HepG2 (cell line): Measurements from ENCODE around the gene ANKRD44. TPM values are rescaled to one million over a fixed set of nuclear protein-coding genes. Genes with fewer than 3 reads are reported as not detected.

Source experiments
- DMAP1 ChIP-seq: IDR thresholded peaks from 2 replicates; pipeline ENCODE4 v1.6.1; 2016
- ETV5 ChIP-seq: IDR thresholded peaks from 2 replicates; pipeline ENCODE4 v1.6.1; 2018; ENCODE audit warnings: missing biosample characterization, missing genetic modification reagents, inconsistent platforms, borderline replicate concordance
- KIAA2018 ChIP-seq: sonication (generic); formaldehyde crosslinking; IDR thresholded peaks from 2 replicates; pipeline ENCODE4 v1.5.0; 2020; ENCODE audit warnings: mild to moderate bottlenecking, missing genetic modification reagents, borderline replicate concordance
- MBNL3 ChIP-seq: fragments of 250-450 bp; sonication (Bioruptor Pico); conservative IDR thresholded peaks from 2 replicates; pipeline ENCODE4 v1.8.0; 2022; ENCODE audit warnings: mild to moderate bottlenecking, inconsistent platforms
- SIX1 ChIP-seq: sonication (generic); formaldehyde crosslinking; IDR thresholded peaks from 2 replicates; pipeline ENCODE4 v1.4.0; 2020; ENCODE audit warnings: missing genetic modification reagents, borderline replicate concordance
- TAF1 ChIP-seq: sonication (generic); formaldehyde crosslinking; IDR thresholded peaks from 2 replicates; pipeline ENCODE4 v1.4.0; 2020; ENCODE audit warnings: missing genetic modification reagents
- TARDBP ChIP-seq: sonication (generic); formaldehyde crosslinking; IDR thresholded peaks from 2 replicates; pipeline ENCODE4 v1.8.0; 2022; ENCODE audit warnings: mild to moderate bottlenecking, missing genetic modification reagents
- TBX2 ChIP-seq: sonication (generic); formaldehyde crosslinking; IDR thresholded peaks from 2 replicates; pipeline ENCODE4 v1.5.0; 2020; ENCODE audit warnings: missing genetic modification reagents, mild to moderate bottlenecking, borderline replicate concordance
- XRCC5 ChIP-seq: fragments of 200-400 bp; formaldehyde crosslinking; optimal IDR thresholded peaks from 2 replicates; pipeline ENCODE3; 2017; ENCODE audit warnings: mild to moderate bottlenecking, low read length
- ZC3H13 ChIP-seq: sonication (generic); formaldehyde crosslinking; IDR thresholded peaks from 2 replicates; pipeline ENCODE4 v1.8.1; 2023; ENCODE audit warnings: mild to moderate bottlenecking, missing genetic modification reagents, moderate library complexity
- ZNF616 ChIP-seq: sonication (generic); formaldehyde crosslinking; IDR thresholded peaks from 2 replicates; pipeline ENCODE4 v1.5.0; 2020; ENCODE audit warnings: low read depth, mild to moderate bottlenecking, missing genetic modification reagents
- ZNF660 ChIP-seq: sonication (generic); formaldehyde crosslinking; IDR thresholded peaks from 2 replicates; pipeline ENCODE4 v1.5.1; 2020; ENCODE audit warnings: mild to moderate bottlenecking, low read depth, missing genetic modification reagents, borderline replicate concordance
- polyA plus RNA-seq, 8 experiments: library from polyadenylated mRNA; depleted of rRNA in 3 of 8; stranded (reverse) in 7 of 8; unstranded in 1 of 8; fragments of >200 nt; fragmentation: Illumina TruSeq in 4 of 8; extraction: Trizol in 4 of 8; gene quantifications; 2 replicates each; pipeline versions ENCODE4 v1.2.1 to v1.2.3, GENCODE V29; 2011 to 2016; ENCODE audit warnings: low read depth in 4 of 8, missing spikeins in 1 of 8, mixed read lengths in 1 of 8; ENCODE audit not compliant: insufficient read depth in 1 of 8
- total RNA-seq, 5 experiments: library from RNA; depleted of rRNA; stranded (reverse); fragments of >200 nt; fragmentation: Illumina TruSeq; extraction: Trizol; gene quantifications; 2 replicates each; pipeline ENCODE4 v1.2.3, GENCODE V29; 2016; ENCODE audit warnings: low read depth in 1 of 5
- TF ChIP-seq, protein P1 (sequence below): sonication (generic); formaldehyde crosslinking; IDR thresholded peaks from 2 replicates; pipeline ENCODE4 v1.4.0; 2020; ENCODE audit warnings: mild to moderate bottlenecking, missing genetic modification reagents

ANKRD44 gene
- total and polyA plus RNA-seq, 2 of the 13 experiments (the other 11 are each of a cell fraction or from before 2014, with no cell fraction given) = 0.04 to 0.11 TPM

- TF ChIP-seq DMAP1 = peak; percentile 35; the same call in 1 of the 2 replicates
- no peak for TF ChIP-seq TARDBP
- TF ChIP-seq MBNL3 = no peak
- no peak for TF ChIP-seq ZC3H13 (CRISPR knock-in tag)
- TF ChIP-seq ZNF660 = no peak
- TF ChIP-seq SIX1 (CRISPR knock-in tag) = no peak
- TF ChIP-seq TAF1 (CRISPR knock-in tag) = no peak
- TF ChIP-seq ETV5 (CRISPR knock-in tag) = no peak
- no peak for TF ChIP-seq ZNF616 (CRISPR knock-in tag)
- TF ChIP-seq, protein P1, sequence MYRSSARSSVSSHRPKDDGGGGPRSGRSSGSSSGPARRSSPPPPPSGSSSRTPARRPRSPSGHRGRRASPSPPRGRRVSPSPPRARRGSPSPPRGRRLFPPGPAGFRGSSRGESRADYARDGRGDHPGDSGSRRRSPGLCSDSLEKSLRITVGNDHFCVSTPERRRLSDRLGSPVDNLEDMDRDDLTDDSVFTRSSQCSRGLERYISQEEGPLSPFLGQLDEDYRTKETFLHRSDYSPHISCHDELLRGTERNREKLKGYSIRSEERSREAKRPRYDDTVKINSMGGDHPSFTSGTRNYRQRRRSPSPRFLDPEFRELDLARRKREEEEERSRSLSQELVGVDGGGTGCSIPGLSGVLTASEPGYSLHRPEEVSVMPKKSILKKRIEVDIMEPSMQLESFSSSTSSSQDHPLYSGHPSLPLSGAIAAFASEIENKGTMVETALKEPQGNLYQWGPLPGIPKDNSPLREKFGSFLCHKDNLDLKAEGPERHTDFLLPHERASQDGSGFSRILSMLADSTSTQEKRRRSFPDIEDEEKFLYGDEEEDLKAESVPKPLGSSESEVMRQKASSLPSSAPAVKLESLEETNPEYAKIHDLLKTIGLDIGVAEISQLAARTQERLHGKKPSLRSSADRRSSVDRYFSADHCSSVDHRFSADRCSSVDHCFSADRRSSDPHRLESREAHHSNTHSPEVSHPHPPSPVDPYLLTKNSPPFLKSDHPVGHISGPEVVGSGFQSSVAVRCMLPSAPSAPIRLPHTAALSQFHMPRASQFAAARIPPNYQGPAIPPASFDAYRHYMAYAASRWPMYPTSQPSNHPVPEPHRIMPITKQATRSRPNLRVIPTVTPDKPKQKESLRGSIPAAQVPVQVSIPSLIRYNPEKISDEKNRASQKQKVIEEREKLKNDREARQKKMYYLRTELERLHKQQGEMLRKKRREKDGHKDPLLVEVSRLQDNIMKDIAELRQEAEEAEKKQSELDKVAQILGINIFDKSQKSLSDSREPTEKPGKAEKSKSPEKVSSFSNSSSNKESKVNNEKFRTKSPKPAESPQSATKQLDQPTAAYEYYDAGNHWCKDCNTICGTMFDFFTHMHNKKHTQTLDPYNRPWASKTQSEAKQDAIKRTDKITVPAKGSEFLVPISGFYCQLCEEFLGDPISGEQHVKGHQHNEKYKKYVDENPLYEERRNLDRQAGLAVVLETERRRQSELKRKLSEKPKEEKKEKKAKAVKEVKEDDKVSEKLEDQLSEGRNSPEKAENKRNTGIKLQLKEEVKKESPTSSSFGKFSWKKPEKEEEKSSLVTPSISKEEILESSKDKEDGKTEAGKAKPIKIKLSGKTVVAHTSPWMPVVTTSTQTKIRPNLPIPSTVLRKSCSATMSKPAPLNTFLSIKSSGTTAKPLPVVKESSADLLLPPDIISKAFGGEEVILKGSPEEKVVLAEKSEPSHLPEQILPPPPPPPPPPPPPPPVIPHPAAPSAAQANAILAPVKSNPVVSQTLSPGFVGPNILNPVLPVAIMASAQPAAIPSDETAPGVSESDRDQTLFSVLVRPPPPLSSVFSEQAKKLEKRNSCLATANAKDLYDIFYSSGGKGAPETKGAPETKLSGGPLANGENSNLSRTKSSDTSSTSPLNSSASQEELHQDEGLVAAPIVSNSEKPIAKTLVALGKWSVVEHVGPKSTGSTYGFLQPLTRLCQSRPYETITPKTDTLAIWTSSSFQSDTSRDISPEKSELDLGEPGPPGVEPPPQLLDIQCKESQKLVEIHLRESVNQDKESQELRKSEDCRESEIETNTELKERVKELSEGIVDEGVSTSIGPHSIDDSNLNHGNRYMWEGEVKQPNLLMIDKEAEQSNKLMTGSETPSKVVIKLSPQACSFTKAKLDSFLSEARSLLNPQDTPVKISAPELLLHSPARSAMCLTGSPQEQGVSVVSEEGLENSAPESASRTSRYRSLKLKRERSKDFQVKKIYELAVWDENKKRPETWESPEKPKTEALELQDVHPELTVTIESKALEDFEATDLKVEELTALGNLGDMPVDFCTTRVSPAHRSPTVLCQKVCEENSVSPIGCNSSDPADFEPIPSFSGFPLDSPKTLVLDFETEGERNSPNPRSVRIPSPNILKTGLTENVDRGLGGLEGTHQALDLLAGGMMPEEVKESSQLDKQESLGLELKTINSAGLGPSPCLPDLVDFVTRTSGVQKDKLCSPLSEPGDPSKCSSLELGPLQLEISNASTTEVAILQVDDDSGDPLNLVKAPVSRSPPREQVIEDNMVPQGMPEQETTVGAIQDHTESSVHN (CRISPR knock-in tag) = 0 out of 2 replicates have a peak, but pooled peaks have one; percentile 32
- TF ChIP-seq TBX2 = peak; percentile 25; the same call in 1 of the 2 replicates
- no peak for TF ChIP-seq KIAA2018 (CRISPR knock-in tag)
- peak; percentile 40 for TF ChIP-seq XRCC5
Observed at GRCh38 chr2:197310271-197310985, at the start of gene ANKRD44 (continued).
